Activated naive CD4-positive, alpha-beta T cell treated with anti-CD3 and anti-CD28 coated beads, Interleukin-2, amount 50 U/mL, for 24 hours (primary cell): ENCODE measurements around the gene SLC25A30.
"Not testable (repeated sequence)": the region's sequence is repeated elsewhere in the genome, so short reads cannot be mapped to it uniquely, and the experiment has no call there.

Experiments used
- H3K27ac Mint-ChIP-seq: one replicate; pipeline ENCODE4 v1.8.0; 2021; ENCODE audit warnings: mild to moderate bottlenecking, mixed read lengths
- H3K27me3 Mint-ChIP-seq: one replicate; pipeline ENCODE4 v1.8.0; 2021; ENCODE audit warnings: mixed read lengths
- H3K36me3 Mint-ChIP-seq: one replicate; pipeline ENCODE4 v1.8.0; 2021; ENCODE audit warnings: mixed read lengths
- H3K4me1 Mint-ChIP-seq: one replicate; pipeline ENCODE4 v1.8.0; 2021; ENCODE audit warnings: mixed read lengths
- H3K4me3 Mint-ChIP-seq: one replicate; pipeline ENCODE4 v1.8.0; 2021; ENCODE audit warnings: mild to moderate bottlenecking, mixed read lengths
- H3K9me3 Mint-ChIP-seq: one replicate; pipeline ENCODE4 v1.8.0; 2021; ENCODE audit warnings: mixed read lengths

The SLC25A30 gene

DNA sequence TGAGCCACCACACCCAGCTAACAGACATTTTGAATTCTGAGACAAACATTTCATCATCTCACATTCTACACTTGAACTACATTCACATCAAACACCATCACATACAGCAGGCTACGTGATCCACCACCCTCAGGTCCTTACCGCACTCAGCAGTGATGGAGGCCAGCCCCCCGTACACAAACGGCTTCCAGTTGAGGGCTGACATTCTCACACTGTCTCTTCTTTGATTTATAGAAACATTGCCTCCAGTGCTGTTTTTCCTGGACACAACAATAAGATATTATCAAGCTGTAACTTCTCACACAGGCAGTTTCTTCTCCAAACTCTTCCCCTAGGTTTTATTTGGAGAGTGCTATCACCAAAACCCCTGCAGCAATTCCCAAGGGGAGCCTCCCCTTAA lies 7.0 kb downstream of the SLC25A30 start:
- Mint-ChIP-seq H3K27ac (no peak overlapping the region), H3K27me3 (no peaks in the 10 kb centered on the region), H3K4me1 (peaks cover 41% of the 10 kb centered on the region), H3K36me3 (peaks cover 14% of the 10 kb centered on the region), H3K4me3 (no peak overlapping the region), H3K9me3 (no peaks in the 10 kb centered on the region)

DNA sequence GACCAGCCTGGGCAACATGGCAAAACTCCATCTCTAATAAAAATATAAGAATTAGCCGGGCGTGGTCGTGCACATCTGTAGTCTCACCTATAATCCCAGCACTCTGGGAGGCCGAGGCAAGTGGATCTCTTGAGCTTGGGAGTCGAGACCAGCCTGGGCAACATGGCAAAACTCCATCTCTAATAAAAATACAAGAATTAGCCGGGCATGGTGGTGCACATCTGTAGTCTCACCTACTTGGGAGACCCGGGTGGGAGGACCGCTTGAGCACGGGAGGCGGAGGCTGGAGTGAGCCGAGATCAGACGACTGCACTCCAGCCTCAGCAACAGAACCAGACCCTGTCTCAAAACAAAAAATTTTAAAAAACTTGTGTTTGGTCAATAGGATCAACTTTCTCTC lies 7.7 kb downstream of the SLC25A30 start:
- H3K27me3 Mint-ChIP-seq, result no peaks in the 10 kb centered on the region
- H3K9me3 Mint-ChIP-seq, result no peaks in the 10 kb centered on the region
- H3K4me1 Mint-ChIP-seq, result peaks cover 41% of the 10 kb centered on the region
- H3K4me3 Mint-ChIP-seq, result no peak overlapping the region
- no peak overlapping the region for H3K27ac Mint-ChIP-seq
- H3K36me3 Mint-ChIP-seq, result peaks cover 14% of the 10 kb centered on the region

DNA sequence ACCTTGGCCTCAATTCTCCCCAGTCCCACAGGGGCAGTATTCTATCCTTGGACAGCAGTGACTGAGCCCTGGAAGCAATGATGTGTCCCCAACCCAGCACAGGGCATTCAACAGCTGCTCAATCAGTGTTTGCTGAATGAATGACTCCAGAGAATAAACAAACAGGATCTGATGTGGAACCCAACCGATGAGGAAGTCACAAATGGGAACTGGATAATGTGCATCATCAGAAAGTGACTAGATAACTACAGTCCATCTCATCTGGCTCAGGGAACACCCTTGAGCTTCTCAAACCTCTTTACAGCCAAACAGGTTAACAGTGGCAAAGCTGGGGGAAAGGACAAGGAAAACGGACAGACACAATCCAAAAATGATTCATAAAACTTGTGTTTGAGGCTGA lies 8.2 kb downstream of the SLC25A30 start:
- peaks cover 39% of the 10 kb centered on the region for H3K4me1 Mint-ChIP-seq

DNA sequence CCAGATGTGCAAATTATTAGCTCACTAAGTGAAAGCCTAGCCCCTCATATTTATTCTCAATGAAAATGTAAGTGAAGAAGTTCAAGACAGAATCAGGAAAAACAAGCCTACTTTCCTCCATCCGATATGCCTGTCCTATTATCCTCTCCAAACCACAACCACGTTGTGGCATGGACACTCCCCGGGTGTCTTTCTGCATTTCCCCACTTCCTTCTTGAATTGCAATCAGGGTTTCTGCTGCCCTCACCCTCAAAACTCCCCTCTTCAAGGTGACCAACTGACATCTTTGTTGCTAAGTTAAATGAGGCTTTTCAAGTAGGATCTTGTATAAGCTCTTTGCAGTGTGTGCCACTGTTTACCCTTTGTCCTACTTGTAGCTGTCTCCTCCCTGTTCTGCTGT lies 11.8 kb downstream of the SLC25A30 start:
- Mint-ChIP-seq H3K4me3 (no peak overlapping the region), H3K4me1 (peaks cover 16% of the 10 kb centered on the region), H3K36me3 (peaks cover 18% of the 10 kb centered on the region), H3K9me3 (no peaks in the 10 kb centered on the region), H3K27ac (peak overlapping the region; percentile 61), H3K27me3 (no peaks in the 10 kb centered on the region)

More for the DNA sequence above, 8.2 kb downstream of the SLC25A30 start:
- Mint-ChIP-seq H3K36me3 (peaks cover 14% of the 10 kb centered on the region), H3K27ac (peak overlapping the region; percentile 30), H3K27me3 (no peaks in the 10 kb centered on the region), H3K4me3 (no peak overlapping the region), H3K9me3 (no peaks in the 10 kb centered on the region)

DNA sequence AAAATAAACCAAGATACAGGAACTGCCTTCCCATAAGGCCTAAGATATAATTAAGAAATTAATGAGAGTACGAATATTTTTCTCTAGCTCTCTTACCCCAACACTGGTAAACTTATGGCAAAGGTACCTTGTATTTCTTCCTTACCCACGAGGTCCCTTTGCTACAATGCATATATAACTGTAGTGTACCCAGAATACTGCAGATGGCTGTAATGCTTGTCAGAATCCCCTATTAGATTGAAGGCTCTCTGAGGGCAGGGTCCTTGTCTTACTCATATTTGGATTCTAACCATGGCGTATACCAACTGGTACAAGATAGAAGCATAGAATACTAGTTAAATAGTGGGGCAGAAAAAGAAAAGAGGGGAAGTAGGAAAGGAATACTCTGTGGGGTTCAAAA lies 15.1 kb downstream of the SLC25A30 start:
- Mint-ChIP-seq H3K36me3 (peaks cover 19% of the 10 kb centered on the region), H3K27ac (peak overlapping the region; percentile 53), H3K4me1 (peaks cover 24% of the 10 kb centered on the region), H3K27me3 (no peaks in the 10 kb centered on the region), H3K4me3 (no peak overlapping the region), H3K9me3 (no peaks in the 10 kb centered on the region)

DNA sequence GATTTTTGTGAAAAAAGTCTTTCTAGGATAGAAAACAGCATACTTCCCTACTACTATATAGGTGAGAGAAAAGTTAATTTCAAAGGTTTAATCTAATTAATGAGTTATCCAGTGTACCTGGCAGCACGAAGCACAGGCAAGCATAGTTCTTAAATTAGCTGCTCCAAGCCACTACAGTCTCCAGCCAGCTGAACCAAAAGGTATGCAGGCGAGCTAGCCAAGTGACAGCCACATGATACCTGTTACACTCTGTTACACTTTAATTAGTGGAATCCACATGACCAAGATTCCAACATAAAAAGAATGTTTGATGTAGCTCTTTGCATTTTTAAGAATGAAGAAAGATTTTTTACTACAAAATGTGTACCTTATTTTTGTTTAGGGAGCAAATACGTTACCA lies 15.5 kb downstream of the SLC25A30 start:
- no peaks in the 10 kb centered on the region for H3K27me3 Mint-ChIP-seq
- no peak overlapping the region for H3K4me3 Mint-ChIP-seq
- no peaks in the 10 kb centered on the region for H3K9me3 Mint-ChIP-seq
- peaks cover 28% of the 10 kb centered on the region for H3K4me1 Mint-ChIP-seq
- no peak overlapping the region for H3K27ac Mint-ChIP-seq
- peaks cover 20% of the 10 kb centered on the region for H3K36me3 Mint-ChIP-seq

DNA sequence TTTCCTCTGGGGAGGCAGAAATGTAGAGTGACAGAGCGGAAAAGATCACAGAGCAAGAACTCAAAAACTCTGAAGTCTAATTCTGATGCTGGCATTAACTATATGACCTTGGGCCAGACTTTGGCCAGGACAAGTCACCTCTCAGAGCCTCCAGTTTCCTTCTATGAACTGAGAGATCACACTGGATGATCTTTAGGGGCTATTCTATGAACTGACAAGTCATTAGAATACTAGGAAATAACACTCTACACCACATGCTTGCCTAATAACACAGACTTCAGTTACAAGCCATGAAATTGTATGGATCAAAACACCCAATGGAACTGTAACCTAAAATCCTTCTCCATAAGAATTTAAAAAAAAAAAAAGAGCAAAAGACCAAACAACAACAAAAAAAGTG lies 16.9 kb downstream of the SLC25A30 start:
- Mint-ChIP-seq H3K4me3 (no peak overlapping the region), H3K4me1 (peaks cover 31% of the 10 kb centered on the region), H3K27ac (no peak overlapping the region), H3K36me3 (peaks cover 15% of the 10 kb centered on the region), H3K9me3 (no peaks in the 10 kb centered on the region), H3K27me3 (no peaks in the 10 kb centered on the region)

DNA sequence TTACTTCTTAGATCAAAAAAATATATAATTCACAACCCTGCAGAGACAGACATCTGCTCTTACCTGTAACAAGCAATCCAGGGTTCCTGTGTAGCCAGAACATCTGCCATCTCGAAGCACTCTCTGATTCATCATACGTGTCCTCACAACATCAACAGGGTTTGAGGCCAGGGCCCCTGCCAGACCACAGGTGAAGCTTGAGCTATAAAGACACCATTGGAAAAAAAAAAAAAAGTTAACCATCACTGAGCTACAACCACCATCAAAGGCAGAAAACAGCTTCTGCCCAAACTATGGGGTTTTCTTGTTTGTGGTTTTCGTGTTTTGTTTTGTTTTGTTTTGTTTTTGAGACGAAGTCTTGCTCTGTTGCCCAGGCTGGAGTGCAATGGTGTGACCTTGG lies 19.3 kb downstream of the SLC25A30 start:
- Mint-ChIP-seq H3K9me3 (no peaks in the 10 kb centered on the region), H3K27ac (peak overlapping the region; percentile 46), H3K4me1 (peaks cover 55% of the 10 kb centered on the region), H3K27me3 (no peaks in the 10 kb centered on the region), H3K4me3 (no peak overlapping the region), H3K36me3 (peaks cover 18% of the 10 kb centered on the region)

DNA sequence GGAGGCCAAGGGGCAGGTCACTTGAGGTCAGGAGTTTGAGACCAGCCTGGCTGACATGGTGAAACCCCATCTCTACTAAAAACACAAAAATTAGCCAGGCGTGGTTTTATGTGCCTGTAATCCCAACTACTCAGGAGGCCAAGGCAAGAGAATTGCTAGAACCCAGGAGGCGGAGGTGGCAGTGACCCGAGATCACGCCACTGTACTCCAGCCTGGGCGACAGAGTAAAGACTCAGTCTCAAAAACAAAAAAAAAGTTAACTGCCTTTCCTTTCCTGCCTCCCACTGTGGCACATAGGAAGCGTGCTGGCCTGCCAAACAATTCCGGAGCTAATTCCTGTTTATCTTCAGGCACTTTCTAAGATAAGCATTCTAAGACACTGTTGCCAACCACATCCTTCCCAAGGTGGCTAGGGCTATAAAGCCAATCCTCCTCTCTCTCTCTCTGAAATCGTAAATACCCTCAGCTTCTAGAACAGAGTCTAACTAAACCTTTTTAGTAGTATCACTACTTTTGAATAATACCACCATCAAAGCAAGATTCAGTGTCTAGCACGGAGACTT lies 21.6 kb downstream of the SLC25A30 start:
- Mint-ChIP-seq H3K9me3 (no peaks in the 10 kb centered on the region), H3K36me3 (peaks cover 12% of the 10 kb centered on the region), H3K27ac (peak overlapping the region; percentile 88), H3K27me3 (no peaks in the 10 kb centered on the region), H3K4me3 (peak overlapping the region; percentile 23), H3K4me1 (peaks cover 56% of the 10 kb centered on the region)

DNA sequence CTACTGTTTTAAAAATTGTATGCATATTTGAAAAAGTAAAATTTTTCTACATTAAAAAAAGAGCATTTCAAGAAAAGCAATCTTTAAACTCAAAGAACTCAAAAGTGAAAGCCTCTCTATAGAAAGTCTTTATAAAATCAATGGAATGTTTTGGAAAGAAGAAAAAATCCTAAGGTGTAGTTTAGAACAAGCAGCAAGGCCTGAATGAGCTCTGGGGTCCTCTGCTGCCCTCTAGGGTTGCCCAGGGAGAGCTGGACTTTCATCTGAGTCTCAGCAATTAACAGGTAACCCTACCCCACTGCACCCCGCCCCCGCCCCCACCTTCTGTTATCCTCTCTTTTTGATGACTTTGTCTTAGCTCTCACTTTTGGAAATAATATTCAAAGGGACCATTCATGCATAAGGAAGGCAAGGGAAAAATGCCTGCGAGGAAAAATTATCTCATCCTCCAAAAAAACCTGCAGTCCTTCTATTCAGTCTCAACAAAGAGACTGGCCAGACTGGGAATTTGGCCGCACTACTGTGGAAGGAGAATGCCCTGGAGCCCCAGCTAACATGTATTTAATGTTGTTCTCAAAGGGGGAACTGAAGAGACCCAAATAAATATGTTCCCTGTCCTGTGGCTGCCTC lies 24.1 kb downstream of the SLC25A30 start:
- Mint-ChIP-seq H3K9me3 (no peaks in the 10 kb centered on the region), H3K4me3 (no peak overlapping the region), H3K27me3 (no peaks in the 10 kb centered on the region), H3K4me1 (peaks cover 48% of the 10 kb centered on the region), H3K36me3 (peaks cover 9% of the 10 kb centered on the region), H3K27ac (peak overlapping the region; percentile 68)

DNA sequence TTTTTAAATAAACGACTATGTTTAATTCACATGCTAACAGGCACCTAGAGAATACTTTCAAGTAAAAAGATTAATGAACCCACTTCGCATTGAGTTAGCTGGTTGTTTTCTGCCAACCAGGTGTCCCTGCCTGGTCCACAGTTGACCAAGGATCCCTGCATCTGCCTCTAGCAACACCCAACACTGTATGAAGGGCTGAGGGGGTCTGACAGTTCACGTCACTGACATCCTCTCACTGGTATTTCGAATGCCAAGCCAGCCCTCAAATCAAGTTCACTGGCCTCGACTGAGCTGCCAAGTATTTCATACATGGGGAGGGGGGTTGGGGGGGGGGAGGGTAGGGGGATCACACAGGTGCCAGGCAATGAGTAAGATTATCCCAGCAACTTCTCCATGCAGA lies 25.4 kb downstream of the SLC25A30 start:
- H3K27me3 Mint-ChIP-seq, result no peaks in the 10 kb centered on the region
- H3K9me3 Mint-ChIP-seq, result no peaks in the 10 kb centered on the region
- H3K36me3 Mint-ChIP-seq, result peaks cover 6% of the 10 kb centered on the region
- H3K4me1 Mint-ChIP-seq, result peaks cover 36% of the 10 kb centered on the region
- H3K27ac Mint-ChIP-seq, result no peak overlapping the region
- H3K4me3 Mint-ChIP-seq, result no peak overlapping the region

DNA sequence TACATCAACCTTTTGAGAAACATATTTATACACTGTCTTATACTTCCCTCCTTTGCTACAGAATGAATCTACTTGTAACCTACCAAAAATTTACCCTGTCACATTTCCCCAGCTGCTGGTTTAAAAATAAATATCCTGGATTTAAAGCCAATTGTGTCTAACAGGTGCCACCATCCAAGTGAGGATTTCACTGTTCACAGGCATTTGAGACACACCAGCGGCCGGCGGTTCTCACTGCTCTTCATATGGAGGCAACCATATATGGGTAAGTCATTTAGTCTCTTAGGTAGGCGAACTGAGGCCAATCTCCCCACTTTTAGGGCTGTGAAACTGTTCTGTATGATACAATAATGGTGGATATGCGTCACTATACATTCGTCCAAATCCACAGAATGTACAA lies 26.2 kb downstream of the SLC25A30 start:
- Mint-ChIP-seq H3K27me3 (no peaks in the 10 kb centered on the region), H3K4me3 (no peak overlapping the region), H3K36me3 (peaks cover 10% of the 10 kb centered on the region), H3K9me3 (no peaks in the 10 kb centered on the region), H3K4me1 (peaks cover 30% of the 10 kb centered on the region), H3K27ac (no peak overlapping the region)

DNA sequence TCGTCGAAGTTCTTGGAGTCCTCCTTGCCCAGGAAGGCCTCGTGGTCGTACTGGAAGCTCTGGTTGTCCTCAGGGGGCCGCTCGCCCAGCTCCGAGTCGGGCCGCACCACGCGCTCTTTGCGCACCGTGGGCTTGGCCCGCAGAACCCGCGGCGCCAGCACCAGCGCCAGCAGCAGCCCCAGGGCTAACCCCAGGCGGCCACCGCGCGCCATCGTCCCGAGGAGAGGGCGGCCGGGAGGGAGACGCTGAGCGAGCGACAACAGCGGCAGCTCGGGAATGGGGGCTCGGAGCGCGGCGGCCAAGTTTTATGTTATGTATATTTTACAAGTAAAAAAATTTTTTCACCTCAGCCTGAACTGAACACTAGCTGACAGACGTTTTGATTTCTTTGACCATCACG lies 27.0 kb downstream of the SLC25A30 start:
- not testable (repeated sequence) for H3K4me3 Mint-ChIP-seq, H3K36me3 Mint-ChIP-seq, H3K27ac Mint-ChIP-seq, H3K27me3 Mint-ChIP-seq, H3K9me3 Mint-ChIP-seq
- H3K4me1 Mint-ChIP-seq, result peaks cover 24% of the 10 kb centered on the region

DNA sequence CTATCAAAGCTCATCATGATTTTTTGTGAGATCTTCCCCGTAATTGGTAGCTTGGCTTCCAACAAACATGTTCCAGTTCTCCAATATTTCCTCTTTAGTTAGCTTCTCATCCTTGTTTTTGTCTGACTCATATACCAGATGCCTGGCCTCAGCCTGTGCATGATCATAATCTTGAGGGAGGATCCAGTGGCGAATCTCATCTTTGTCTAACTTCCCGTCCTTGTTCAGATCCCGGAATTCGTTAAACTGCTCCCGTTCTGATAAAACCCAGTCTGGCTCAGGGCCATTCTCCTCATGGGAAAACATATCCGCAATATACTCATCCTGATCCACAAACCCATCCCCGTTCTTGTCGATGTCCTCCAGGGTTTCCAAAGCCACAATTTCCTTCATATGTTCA lies 27.8 kb downstream of the SLC25A30 start:
- not testable (repeated sequence) for H3K9me3 Mint-ChIP-seq, H3K36me3 Mint-ChIP-seq

DNA sequence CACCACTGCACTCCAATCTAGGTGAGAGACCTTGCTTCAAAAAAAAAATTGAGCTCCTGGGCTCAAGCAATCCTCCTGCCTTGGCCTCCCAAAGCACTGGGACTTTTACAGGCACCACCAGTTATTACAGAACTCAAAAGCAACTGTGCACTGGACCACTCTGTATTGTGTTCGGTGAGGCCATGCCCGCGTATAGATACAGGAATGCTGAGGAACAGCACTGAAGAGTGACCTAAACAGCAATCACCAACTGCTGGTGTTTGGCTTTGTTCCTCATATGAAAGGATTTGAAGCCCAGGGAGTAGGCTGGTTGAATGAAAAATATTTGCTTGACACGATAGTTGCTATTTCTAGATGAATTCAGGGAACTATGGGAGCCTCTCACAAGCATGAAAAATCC lies 29.5 kb downstream of the SLC25A30 start:
- Mint-ChIP-seq H3K27ac (no peak overlapping the region), H3K36me3 (peaks cover 16% of the 10 kb centered on the region), H3K4me3 (no peak overlapping the region), H3K9me3 (no peaks in the 10 kb centered on the region), H3K27me3 (no peaks in the 10 kb centered on the region), H3K4me1 (no peaks in the 10 kb centered on the region)

More for the DNA sequence above, 27.8 kb downstream of the SLC25A30 start:
- not testable (repeated sequence) for H3K4me3 Mint-ChIP-seq, H3K27ac Mint-ChIP-seq, H3K27me3 Mint-ChIP-seq
- peaks cover 16% of the 10 kb centered on the region for H3K4me1 Mint-ChIP-seq

DNA sequence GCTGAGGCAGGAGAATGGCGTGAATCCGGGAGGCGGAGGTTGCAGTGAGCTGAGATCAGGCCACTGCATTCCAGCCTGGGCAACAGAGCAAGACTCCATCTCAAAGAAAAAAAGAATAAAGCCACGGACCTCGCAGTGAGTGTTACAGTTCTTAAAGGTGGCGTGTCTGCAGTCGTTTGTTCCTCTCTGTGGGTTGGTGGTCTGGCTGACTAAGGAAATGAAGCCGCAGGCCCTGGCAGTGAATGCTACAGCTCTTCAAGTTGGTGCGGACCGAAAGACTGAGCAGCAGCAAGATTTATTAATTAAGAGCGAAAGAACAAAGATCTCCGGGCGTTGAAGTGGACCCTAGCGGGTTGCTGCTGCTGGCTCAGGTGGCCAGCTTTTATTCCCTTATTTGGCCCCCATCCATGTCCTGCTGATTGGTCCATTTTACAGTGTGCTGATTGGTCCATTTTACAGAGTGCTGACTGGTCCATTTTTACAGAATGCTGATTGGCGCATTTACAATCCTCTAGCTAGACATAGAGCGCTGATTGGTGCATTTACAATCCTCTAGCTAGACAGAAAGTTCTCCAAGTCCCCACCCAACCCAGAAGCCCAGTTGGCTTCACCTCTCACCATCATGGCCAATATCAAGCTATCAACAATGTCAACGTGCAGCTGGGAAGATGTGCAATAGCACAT lies 31.1 kb downstream of the SLC25A30 start:
- H3K27ac Mint-ChIP-seq, H3K4me1 Mint-ChIP-seq, H3K9me3 Mint-ChIP-seq, H3K4me3 Mint-ChIP-seq, H3K27me3 Mint-ChIP-seq: not testable (repeated sequence)
- peaks cover 16% of the 10 kb centered on the region for H3K36me3 Mint-ChIP-seq
